OCI-LY1 (cell line): Measurements from ENCODE around the gene HSF4.

Experiments used
- H2AFZ ChIP-seq: fragments of 200-600 bp; sonication (generic), shearing (Covaris generic); 2 replicates; pipeline ENCODE4 v1.6.0; 2014; ENCODE audit warnings: antibody characterized with exemption, mild to moderate bottlenecking, low read length
- H3F3A ChIP-seq: fragments of 200-600 bp; sonication (generic), shearing (Covaris generic); 2 replicates; pipeline ENCODE4 v1.6.0; 2014; ENCODE audit warnings: mild to moderate bottlenecking, antibody characterized with exemption, low read length, moderate library complexity; ENCODE audit not compliant: insufficient read depth
- H3K27ac ChIP-seq: fragments of 200-600 bp; sonication (generic); 2 replicates; pipeline ENCODE4 v1.5.1; 2014; ENCODE audit warnings: low read length, mixed run types, mild to moderate bottlenecking, low read depth; ENCODE audit not compliant: poor library complexity, severe bottlenecking
- H3K27me3 ChIP-seq: fragments of 200-600 bp; sonication (generic); 2 replicates; pipeline ENCODE4 v1.6.0; 2014; ENCODE audit warnings: antibody characterized with exemption, mild to moderate bottlenecking, low read length, moderate library complexity; ENCODE audit not compliant: insufficient read depth
- H3K36me3 ChIP-seq: fragments of 200-600 bp; sonication (generic); 2 replicates; pipeline ENCODE4 v1.6.1; 2014; ENCODE audit warnings: mild to moderate bottlenecking, antibody characterized with exemption, low read length, moderate library complexity, mixed read lengths; ENCODE audit not compliant: insufficient read depth
- H3K4me1 ChIP-seq: fragments of 200-600 bp; sonication (generic); 2 replicates; pipeline ENCODE4 v1.5.1; 2014; ENCODE audit warnings: mild to moderate bottlenecking, low read length, moderate library complexity; ENCODE audit not compliant: insufficient read depth, severe bottlenecking
- H3K4me2 ChIP-seq: fragments of 200-600 bp; sonication (generic), shearing (Covaris generic); 2 replicates; pipeline ENCODE4 v1.6.1; 2014; ENCODE audit warnings: low read length
- H3K4me3 ChIP-seq: fragments of 200-600 bp; sonication (generic); 2 replicates; pipeline ENCODE4 v1.5.1; 2014; ENCODE audit warnings: low read length, low read depth, mild to moderate bottlenecking, mixed read lengths; ENCODE audit not compliant: poor library complexity, severe bottlenecking
- H3K79me2 ChIP-seq: fragments of 200-600 bp; shearing (Covaris generic); 2 replicates; pipeline ENCODE4 v1.6.1; 2016; ENCODE audit warnings: mixed run types, low read length, mixed read lengths; ENCODE audit not compliant: insufficient read depth
- H3K9ac ChIP-seq: fragments of 200-600 bp; sonication (generic), shearing (Covaris generic); 2 replicates; pipeline ENCODE4 v1.6.1; 2014; ENCODE audit warnings: mild to moderate bottlenecking, low read length, mixed read lengths
- H3K9me2 ChIP-seq: fragments of 200-600 bp; sonication (generic), shearing (Covaris generic); 2 replicates; pipeline ENCODE4 v1.6.1; 2014; ENCODE audit warnings: low read depth, mild to moderate bottlenecking, low read length, mixed read lengths
- H3K9me3 ChIP-seq: fragments of 200-600 bp; shearing (Covaris generic); 2 replicates; pipeline ENCODE4 v1.6.1; 2014; ENCODE audit warnings: low read length, mixed read lengths
- H4K20me1 ChIP-seq: fragments of 200-600 bp; sonication (generic), shearing (Covaris generic); 2 replicates; pipeline ENCODE4 v1.6.0; 2016; ENCODE audit warnings: mild to moderate bottlenecking, low read length; ENCODE audit not compliant: insufficient read depth
- CTCF ChIP-seq: fragments of 200-600 bp; sonication (generic), shearing (Covaris generic); IDR thresholded peaks from 2 replicates; pipeline ENCODE4 v1.5.1; 2017; ENCODE audit warnings: mild to moderate bottlenecking, antibody characterized with exemption, low read length, moderate library complexity, mixed read lengths
- EZH2 ChIP-seq: fragments of 200-600 bp; sonication (generic), shearing (Covaris generic); IDR thresholded peaks from 2 replicates; pipeline ENCODE4 v1.8.0; 2017; ENCODE audit warnings: borderline replicate concordance, mixed run types, mild to moderate bottlenecking, antibody characterized with exemption, low read length, moderate library complexity, mixed read lengths

HSF4 gene

GRCh38 chr16:67173323-67173722 is 8.8 kb downstream of the HSF4 start:
- peaks cover 11% of the 10 kb centered on the region; the same call in 1 of the 2 replicates for H3K27me3 ChIP-seq
- H3K4me3 ChIP-seq = no peak overlapping the region
- H3F3A ChIP-seq = no peaks in the 10 kb centered on the region

GRCh38 chr16:67173808-67174705 is 9.5 kb downstream of the HSF4 start:
- Histone ChIP-seq H3K36me3 (no peaks in the 10 kb centered on the region), H3K4me3 (peak overlapping the region; percentile 47), H3K4me1 (peaks cover 33% of the 10 kb centered on the region), H3K79me2 (no peaks in the 10 kb centered on the region), H3K4me2 (peak overlapping the region; percentile 54), H2AFZ (no peak overlapping the region), H3K27me3 (peaks cover 11% of the 10 kb centered on the region; the same call in 1 of the 2 replicates), H4K20me1 (no peaks in the 10 kb centered on the region), H3F3A (no peaks in the 10 kb centered on the region), H3K9me2 (no peaks in the 10 kb centered on the region), H3K9ac (peak overlapping the region; percentile 15; the same call in 1 of the 2 replicates), H3K27ac (no peak overlapping the region), H3K9me3 (no peaks in the 10 kb centered on the region)
- TF ChIP-seq EZH2 (no peak), CTCF (no peak)

More at GRCh38 chr16:67173323-67173722, 8.8 kb downstream of the HSF4 start:
- H3K79me2 ChIP-seq = no peaks in the 10 kb centered on the region
- H3K4me2 ChIP-seq = peak overlapping the region; percentile 54; the same call in 1 of the 2 replicates
- no peaks in the 10 kb centered on the region for H3K36me3 ChIP-seq
- TF ChIP-seq CTCF = no peak
- TF ChIP-seq EZH2 = no peak
- H3K9me2 ChIP-seq = no peaks in the 10 kb centered on the region
- no peaks in the 10 kb centered on the region for H3K9me3 ChIP-seq
- H3K27ac ChIP-seq = no peak overlapping the region
- H2AFZ ChIP-seq = no peak overlapping the region
- H3K4me1 ChIP-seq = peaks cover 27% of the 10 kb centered on the region
- no peak overlapping the region; the same call in 1 of the 2 replicates for H3K9ac ChIP-seq
- no peaks in the 10 kb centered on the region for H4K20me1 ChIP-seq

DNA sequence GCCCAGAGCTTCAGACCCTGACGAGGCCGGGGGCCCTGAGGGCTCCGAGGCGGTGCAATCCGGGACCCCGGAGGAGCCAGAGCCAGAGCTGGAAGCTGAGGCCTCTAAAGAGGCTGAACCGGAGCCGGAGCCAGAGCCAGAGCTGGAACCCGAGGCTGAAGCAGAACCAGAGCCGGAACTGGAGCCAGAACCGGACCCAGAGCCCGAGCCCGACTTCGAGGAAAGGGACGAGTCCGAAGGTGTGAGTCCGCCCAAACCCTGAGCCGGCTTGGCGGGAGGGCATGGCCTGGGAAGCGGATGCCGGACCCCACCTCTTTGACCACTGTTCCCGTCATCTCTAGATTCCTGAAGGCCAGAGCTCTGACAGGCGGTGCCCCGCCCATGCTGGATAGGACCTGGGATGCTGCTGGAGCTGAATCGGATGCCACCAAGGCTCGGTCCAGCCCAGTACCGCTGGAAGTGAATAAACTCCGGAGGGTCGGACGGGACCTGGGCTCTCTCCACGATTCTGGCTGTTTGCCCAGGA is 10.2 kb downstream of the HSF4 start:
- Histone ChIP-seq H3K9ac (no peak overlapping the region), H3F3A (no peaks in the 10 kb centered on the region), H3K79me2 (no peaks in the 10 kb centered on the region), H3K4me1 (peaks cover 32% of the 10 kb centered on the region), H4K20me1 (no peaks in the 10 kb centered on the region), H3K27me3 (peaks cover 11% of the 10 kb centered on the region; the same call in 1 of the 2 replicates), H3K4me2 (peak overlapping the region; percentile 54), H3K9me2 (no peaks in the 10 kb centered on the region), H3K27ac (no peak overlapping the region), H2AFZ (no peak overlapping the region), H3K36me3 (no peaks in the 10 kb centered on the region), H3K4me3 (peak overlapping the region; percentile 47), H3K9me3 (no peaks in the 10 kb centered on the region)
- TF ChIP-seq CTCF (no peak), EZH2 (no peak)
